Activated CD8-positive, alpha-beta memory T cell treated with anti-CD3 and anti-CD28 coated beads, Interleukin-2, amount 50 U/mL, for 24 hours (primary cell): ENCODE data around the gene KIAA1217.

Experiments used
- DNase-seq: peaks from one replicate; pipeline ENCODE4 v3.0.0-alpha.2; 2020; ENCODE audit errors: extremely low read depth

KIAA1217 gene

DNA sequence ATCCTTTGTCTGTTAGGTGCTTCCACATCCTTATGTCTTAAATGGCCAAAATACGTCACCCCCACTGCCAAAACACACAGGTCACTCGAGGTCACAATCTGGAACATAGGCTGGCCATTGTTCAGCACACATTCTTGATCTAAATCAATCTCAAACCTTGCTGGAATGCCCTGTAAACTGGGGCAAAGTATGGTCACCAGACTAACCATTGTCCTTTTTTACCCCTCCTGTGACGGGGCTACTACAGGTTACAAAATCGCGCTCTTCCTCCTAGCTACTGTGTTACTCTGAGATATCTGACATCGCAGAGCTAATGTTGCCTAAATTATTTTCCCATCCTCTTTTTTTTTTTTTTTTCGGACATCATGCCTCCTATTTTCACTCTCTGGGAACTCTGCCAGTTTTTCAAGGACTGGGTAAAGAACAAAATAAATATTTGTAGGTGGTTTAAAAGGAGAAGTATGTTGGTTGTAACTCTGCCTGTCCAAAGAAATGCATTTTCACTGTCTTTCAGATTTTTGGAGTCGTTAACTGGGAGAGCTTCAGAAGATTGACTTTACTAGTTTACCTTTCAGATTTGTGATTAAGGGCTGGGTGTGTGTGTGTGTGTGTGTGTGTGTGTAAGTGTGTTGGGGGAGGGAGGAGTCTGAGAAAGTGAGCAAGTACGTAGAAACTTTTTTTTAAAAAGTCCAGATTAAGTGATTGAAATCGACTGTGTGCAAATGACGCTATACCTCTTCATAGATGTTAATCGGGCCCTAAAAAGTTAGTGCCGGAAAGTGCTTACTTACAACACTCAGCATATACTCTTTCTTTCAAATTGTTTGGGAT is 942 bp upstream of the KIAA1217 start:
- no peak for DNase-seq

DNA sequence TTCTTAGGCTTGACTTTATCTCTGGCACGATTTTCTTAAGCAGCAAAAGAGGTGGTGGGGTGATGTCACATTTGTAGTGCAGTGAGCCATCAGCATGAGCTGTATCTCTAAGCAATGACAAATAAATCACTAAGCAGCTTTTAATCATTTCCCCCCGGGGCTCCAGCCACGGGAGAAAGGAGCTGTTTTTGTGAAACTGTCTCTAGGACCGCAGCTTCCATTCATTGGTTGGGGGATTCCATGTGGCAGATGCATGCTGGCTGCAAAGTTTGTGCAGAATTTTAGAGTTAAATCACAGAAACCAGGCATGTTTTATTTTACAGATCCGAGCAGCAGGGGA is 464 bp downstream of the KIAA1217 start:
- no peak for DNase-seq

DNA sequence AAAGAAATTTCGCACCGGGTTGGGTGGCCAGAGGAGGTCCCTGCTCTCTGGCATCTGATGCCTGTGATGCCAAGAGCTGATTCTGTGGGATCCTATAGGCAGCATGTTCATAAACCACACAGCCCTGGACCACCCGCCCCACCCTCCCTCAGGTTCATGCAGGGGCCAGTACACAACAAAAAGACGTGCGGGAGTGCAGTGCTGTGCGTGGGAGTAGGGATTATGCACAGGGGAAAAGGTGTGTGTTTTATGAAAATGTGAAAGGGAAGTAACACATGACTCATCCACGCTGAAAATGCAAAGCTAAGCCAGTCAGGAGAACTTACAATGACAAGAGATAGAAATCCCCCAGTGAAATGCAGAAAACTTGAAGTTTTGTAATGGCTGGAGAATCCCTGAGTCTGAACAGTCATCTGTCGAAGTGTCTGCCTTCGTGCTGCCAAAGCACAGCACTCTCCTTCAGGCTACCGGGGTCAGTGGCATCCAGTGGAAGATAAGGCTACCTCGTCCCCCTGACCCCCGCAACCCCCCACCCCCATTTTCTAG is 1.1 kb downstream of the KIAA1217 start:
- DNase-seq: no peak

DNA sequence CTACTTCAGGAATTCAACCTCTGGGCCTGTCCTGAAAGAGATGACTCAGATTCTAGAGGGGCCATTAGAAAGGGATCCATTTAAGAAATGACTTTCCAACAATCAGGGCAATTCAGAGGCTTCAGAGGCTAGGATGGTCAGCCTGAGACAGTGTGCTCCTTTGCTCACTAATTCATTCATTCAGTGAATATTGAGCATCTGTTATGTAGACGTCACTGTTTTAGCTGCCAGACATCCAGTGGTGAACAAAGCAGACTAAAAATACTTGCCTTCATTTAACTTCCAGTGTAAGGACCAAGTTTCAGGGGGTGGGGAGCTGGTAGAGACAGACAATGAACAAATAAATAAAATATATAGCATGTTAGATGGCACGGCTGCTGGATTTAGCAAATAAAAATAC is 1.6 kb downstream of the KIAA1217 start:
- no peak for DNase-seq

DNA sequence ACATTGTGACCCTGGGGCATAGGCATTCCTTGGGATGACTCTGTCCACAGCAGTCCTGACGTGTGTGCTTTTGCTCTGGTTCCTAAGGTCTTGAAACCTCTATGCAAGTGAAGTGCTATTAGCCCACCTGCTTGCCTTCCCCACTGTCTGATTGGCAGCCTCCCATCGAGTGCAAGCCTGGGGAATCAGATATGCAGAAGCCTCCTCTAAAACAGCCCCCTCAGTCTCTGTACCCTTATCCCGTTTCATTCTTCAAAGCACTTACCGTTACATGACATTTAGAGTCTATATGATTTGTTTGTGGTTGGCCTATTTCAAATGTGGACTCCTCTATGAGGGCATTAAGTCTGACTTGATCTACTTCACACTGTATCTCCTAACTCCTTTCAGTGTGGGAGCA is 4.3 kb downstream of the KIAA1217 start:
- DNase-seq: no peak

DNA sequence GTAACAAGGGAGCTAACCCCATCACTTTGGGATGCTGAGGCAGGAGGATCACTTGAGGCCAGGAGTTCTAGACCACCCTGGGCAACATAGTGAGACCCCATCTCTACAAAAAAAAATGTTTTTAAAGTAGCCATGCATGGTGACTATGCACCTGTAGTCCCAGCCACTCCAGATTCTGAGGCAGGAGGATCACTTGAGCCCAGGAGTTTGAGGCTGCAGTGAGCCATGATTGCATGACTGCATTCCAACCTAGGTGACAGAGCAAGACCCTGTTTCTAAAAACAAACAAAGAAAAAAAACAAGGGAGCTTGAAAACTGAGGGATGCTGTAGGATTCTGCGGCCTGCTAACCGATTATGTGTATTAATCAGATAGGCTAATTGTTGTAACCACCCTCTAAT is 4.9 kb downstream of the KIAA1217 start:
- no peak for DNase-seq

DNA sequence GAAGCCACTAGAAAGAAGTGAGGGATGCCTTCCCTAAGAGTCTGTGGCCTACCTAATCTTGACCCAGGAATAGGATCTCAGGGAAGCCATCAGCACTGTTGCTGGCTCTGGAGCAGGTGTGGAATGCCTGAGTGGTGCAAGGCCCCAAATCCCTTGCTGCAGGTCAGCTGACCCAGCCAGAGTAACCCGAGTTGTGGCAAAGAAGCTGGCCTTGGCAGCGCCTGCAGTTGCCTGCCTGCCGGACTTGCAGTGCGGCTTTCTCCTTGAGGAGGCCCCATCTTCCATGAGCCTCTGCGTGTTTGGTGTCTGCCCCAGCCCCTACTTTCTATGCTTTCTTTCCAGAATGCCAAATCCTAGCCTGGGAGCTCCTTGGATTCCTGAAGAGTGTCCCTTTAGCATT is 5.8 kb downstream of the KIAA1217 start:
- no peak for DNase-seq

DNA sequence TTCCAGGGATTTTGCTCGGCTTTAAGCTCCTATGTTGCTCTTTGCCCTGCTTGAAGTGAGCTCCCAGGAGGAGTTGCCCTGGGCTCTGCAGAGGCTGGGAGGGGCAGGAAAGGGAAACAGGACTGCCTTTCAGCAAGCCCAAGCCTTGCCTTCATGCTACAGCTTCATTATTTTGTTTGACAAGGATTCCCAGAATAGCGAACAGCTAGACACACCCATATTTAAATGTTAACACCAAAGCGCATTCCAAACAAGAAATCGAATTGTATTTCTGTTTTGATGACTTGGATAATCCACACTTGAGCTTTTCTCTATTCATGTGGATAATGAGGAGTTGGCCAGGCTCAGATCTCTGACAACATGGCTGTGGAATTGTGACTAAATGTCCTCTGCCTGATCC is 6.3 kb downstream of the KIAA1217 start:
- DNase-seq: no peak

DNA sequence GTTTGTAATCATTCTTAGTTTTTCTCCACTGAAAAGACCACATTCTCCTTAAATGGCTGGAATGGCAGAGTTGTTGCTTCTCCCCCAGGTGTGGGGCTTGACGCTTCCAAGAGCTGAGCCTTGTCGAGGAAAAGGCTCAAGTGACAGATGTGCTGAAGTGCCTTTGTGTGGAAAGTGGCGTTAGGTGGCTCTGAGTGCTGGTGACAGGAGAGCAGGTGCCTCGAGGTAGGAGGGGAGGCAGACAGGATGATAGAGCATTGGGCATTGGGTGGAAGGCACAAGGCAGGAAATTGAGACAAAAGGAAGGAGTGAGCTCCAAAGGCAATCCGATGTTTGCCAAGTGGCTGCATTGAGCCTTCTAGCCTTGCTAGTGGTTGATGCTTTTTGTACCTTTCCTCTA is 6.7 kb downstream of the KIAA1217 start:
- no peak for DNase-seq

DNA sequence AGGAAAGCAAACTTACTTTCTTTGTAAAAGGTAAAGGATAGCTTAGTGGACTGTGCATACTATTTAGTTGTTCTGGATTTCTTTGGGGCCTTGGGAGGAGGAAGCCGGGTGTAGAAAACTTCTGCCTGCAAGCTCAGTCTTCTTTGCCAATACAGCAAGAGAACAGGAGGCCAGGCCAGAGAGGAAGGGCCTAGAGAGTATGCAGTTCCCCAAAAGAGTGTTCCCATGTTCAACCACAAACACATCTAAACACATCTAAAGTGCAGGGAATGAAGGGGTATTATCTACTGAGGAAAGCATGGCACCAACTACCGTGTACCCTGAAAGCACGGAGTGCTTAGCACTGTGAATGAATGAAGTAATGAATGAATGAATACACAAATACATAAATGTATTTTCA is 11.0 kb downstream of the KIAA1217 start:
- DNase-seq: no peak

DNA sequence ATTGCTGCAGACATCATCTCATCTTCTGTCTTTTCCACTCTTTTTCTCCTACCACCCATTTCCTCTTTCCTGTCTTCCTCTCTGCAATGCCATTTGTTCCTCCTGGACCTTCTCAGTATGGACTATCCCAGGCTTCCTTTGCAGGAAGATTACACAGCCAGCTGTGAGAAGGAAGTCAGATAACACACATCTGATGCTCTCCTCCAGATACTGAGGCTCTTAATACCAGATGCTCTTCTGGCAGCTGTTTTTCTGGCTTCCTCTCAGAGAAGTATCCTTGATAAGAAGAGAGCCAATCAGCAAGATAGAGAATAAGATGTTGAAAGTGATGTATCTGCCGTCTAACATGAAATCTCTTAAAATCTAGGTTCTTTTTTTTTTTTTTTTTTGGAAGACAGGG is 14.4 kb downstream of the KIAA1217 start:
- DNase-seq: no peak

DNA sequence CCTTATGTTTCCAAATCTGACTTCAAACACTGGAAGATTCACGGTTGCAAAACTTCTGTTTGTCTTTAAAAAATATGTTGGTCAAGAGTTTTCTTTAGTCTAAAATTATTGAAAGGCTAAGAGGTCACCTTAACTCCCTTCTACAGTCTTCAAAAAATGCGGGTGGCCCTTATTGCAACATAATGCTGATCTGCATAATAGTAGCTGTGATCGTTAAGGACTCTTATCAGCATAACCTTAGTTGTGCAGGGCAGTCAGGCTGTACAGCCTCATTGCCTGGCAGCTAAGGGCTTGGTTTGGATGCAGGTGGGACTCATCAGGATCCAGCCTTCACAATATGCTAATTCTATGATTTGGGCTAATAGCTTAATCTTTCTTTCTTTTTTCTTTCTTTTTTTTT is 15.0 kb downstream of the KIAA1217 start:
- no peak for DNase-seq

DNA sequence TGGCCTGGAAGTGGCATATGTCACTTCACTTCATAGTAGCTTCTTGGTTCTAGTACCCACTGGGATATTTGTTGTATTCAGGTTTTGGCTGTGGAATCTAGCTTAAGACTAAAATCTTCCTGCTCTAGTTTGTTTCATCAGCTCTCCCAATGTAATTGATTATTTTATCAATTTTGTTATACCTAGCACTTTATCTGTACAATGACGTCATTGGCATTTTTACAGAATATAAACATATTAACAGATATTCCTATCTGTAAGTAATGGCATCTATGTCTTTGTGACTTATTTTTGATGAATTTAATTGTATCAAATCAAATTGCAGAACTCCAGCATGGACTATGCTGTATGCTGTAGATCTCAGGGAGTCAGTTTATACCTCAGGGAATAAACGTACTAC is 19.7 kb downstream of the KIAA1217 start:
- no peak for DNase-seq

DNA sequence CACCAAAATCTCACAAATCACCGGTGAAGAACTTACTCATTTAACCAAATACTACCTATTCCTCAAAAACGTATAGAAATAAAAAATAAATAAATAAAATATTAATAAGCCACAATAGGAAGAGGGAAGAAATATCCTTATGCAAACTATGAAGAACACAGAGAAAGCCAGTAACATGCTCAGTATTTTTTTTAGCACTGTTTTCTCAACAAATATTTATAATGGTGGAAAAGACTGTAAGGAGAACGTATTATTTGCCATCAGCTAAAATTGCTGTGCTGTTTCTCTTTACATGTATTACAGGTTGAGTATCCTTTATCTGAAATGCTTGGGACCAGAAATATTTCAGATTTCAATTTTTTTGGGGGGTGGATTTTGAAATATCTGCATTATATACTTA is 21.0 kb downstream of the KIAA1217 start:
- no peak for DNase-seq

DNA sequence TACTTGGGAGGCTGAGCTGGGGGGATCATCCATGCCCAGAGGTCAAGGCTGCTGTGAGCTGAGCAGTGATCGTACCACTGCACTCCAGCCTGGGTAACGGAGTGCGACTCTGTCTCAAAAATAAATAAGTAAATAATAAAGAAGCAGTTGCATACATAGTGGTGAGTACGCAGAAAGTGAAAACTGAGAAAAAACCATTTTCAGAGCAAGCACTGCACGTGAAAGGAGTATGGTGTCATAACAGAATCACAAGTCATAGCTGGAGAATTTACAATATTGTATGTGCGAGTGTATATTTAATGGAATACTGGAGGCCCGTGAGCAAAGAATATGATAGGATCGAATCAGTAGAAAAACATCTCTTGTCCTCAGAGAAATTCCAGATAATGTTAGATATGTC is 22.3 kb downstream of the KIAA1217 start:
- no peak for DNase-seq

DNA sequence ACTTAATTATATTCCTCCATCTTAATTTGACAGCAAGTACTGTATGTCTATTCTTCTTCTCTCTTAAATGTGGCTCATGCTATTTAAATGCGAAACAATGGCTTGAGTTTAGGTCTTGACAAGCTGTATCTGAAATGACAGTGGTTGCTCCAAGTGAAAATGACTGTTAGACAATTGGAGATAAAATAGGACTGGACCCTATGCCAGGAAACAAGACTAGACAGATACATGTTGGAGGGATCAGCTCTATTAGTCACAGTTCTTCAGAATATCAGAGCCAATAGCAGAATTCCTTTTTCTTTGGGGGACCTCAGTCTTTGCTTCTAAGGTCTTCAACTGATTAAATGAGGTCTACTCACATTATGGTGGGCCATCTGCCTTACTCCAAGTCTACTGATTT is 25.8 kb downstream of the KIAA1217 start:
- no peak for DNase-seq

DNA sequence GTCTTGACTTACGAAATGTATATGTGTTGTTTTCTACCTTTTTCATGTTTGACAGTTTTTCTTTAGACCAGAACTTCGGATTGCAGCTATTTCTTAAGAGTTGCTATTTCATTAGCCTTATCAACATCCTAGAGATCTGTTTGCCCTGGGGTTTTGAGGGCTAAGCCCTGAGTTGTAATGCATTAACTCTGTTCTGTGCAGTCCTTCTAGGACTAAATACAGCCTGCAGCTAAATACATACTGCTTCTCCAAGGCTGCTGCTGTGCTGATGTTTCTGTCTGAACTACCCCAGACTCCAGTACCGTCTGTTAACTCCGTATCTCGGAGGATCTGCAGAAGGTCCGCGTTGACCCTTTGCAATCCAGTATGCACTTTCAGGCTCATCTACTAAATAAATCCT is 26.5 kb downstream of the KIAA1217 start:
- DNase-seq: no peak

DNA sequence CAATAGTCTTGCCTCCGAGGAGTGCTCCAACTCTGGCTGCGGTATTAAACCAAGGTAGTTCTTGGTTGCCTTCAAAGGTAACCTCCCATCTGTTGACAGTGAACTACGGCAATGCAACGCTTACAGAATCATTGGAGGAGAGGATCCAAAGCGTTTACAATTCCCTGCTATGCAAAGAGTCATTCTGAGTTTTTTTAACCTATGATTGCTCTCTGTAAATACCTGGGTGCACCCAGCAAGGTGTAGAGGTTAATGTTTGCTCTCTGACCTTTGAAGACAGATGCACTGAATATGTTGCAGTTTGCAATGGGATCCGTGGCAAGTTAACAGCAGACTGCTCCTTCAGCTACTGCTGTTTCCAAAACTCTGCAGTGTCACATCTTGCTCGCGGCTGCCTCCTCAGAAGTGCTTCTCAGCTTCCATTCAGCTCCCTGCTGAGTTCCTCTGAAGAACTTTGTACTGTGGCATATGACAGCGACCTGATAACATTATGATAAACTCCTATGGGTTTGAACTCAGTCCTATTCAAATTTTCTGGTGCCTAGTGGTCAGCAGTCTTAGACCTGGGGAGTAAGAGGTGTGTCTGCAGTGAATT is 29.0 kb downstream of the KIAA1217 start:
- no peak for DNase-seq

DNA sequence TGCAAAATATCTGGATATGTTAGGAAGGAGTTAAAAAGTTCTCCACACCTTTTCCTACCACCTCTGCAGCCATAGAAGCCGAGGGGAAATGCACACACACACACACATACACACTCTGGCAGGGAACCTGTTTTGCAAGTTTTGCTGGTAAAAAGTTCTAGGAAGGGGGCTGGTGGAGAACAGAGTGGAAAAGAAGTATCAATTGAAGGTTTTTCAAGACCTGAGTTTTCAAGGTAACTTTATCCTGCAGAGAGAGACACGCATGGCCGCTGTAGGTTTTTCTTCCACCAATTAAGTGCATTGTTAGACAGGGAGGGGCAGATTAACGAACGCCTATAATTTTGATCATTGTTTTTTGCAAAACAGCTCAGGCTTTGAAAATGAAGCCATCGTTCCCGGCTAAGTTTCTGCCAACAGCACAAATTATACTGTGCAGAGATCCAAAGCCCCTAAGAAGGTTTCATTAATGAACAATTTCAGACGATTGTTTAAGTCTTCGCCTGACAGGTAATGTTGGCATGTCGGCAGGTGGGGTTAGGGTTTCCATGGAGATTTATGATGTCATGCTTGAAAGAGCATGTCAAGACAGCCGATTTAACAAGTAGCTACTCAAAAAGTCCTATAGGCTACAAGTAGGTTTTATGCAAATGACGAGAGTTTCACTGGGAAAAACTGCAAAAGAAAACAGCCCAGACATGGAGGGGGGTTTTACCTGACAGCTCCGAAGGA is 29.7 kb downstream of the KIAA1217 start:
- DNase-seq: no peak

DNA sequence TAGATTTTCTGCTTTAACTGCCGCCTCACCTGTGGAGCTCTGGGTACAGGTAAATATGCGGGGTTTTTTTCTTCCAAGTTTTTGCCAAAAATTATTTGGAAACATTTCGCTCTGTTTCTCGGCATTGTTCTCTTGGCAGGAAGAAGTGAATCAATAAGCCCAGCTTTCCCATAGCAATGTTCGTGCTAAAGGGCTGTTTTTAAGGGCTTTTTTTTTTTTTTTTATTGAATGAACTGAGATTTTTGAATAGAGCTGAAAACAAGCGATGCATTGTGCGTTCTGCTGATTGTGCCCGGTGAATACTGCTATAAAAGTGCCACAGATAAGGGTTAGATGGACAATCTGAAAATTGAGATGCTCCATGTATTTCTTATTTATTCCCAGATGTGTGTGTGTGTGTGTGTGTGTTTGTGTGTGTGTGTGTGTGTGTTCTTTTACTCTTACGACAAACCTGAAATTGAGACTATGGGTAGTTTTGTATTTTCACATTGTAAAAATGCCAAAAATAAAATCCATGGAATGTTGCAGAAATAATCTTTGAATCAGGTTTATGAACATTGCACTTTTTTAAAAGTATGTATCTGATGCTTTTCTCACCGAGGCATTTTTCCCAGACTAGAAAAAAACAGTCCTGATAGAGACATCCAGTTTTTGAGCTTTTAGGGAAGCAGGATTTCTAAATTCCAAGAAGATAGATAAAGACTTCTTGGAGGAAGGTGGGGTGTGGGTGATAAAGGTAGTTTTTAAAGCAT is 30.5 kb downstream of the KIAA1217 start:
- DNase-seq: no peak

DNA sequence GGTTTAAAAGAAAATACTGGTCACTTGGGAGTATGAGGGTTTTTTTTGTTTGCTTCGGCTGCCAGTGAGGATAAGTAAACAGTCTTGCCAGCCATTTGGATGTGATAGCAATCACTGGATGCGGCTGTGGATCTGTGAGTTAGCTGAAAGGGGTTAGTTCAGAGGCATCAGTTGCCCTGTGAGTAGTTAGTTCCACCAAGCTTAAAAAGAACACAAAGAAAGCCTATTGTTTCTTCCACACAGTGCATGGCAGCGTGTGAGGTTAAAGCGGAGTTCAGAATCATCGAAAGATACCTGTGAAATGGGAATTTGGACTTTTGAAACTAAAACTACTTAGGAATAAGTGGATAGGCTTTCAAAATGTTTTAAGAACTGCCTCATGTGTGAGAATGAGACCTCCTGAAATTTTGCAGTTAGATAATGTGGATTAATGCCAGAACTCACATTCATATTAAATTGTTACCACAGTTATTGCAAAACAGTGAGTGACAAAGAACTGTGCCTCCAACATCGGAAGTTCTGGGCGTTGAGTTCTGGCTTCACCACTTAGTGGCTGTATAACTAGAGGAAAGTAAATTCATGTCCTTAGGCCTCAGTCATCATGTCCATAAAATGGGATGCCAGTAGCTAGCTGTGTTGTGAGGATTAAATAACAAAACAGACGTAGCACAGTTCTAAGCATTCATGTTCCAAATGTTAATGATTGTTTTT is 31.3 kb downstream of the KIAA1217 start:
- no peak for DNase-seq
